Endothelial cell of umbilical vein (primary cell): ENCODE measurements around the gene SLC15A3. TPM values are rescaled to one million over a fixed set of nuclear protein-coding genes. Genes with fewer than 3 reads are reported as not detected.

ENCODE experiments used
- BruUV-seq: library from RNA; stranded (reverse); fragments of 400-500 nt; replicated peaks from 2 replicates; lab custom pipeline; 2021; lab: Mats Ljungman, UMichigan
- CTCF ChIA-PET: fragments of 300-600, 350-600 bp; sonication (Branson Sonifier 250); formaldehyde crosslinking; loops from one replicate; lab custom pipeline; 2021; ENCODE audit warnings: antibody characterized with exemption, inconsistent platforms; lab: Charles Lee
- POLR2A ChIA-PET: fragments of 300-600, 350-600 bp; sonication (Branson Sonifier 250); formaldehyde crosslinking; loops from one replicate; lab custom pipeline; 2021; ENCODE audit warnings: antibody characterized with exemption, inconsistent platforms; lab: Charles Lee
- DNase-seq: peaks from one replicate; pipeline ENCODE4 v3.0.0-alpha.2; 2011; ENCODE audit warnings: low read depth, low spot score
- FAIRE-seq: peaks from 2 replicates; lab custom pipeline; 2011; peaks lifted over from hg19 to GRCh38; lab: Jason Lieb, UNC
- H2AFZ ChIP-seq: 2 replicates; pipeline ENCODE4 v1.6.0; 2012; ENCODE audit warnings: low read depth, low read length, control low read depth, inconsistent platforms
- H3K27ac ChIP-seq: 2 replicates; pipeline ENCODE4 v1.5.1; 2011; ENCODE audit warnings: low read depth, mild to moderate bottlenecking, control low read depth, low read length, moderate library complexity; ENCODE audit not compliant: insufficient read depth
- H3K27me3 ChIP-seq, 2 experiments: 2 replicates each; pipeline versions ENCODE4 v1.6.0 to v1.6.1; 2011; ENCODE audit warnings: low read length in 2 of 2, mixed read lengths in 1 of 2; ENCODE audit not compliant: control insufficient read depth in 2 of 2, insufficient read depth in 2 of 2
- H3K36me3 ChIP-seq, 2 experiments: 2 replicates in 1 of 2; 3 replicates in 1 of 2; pipeline ENCODE4 v1.5.1; 2011; ENCODE audit warnings: low read length in 2 of 2, mild to moderate bottlenecking in 1 of 2, moderate library complexity in 1 of 2; ENCODE audit not compliant: control insufficient read depth in 2 of 2, insufficient read depth in 2 of 2; ENCODE audit errors: extremely low read depth in 1 of 2
- H3K4me1 ChIP-seq: 3 replicates; pipeline ENCODE4 v1.5.1; 2011; ENCODE audit warnings: mild to moderate bottlenecking, low read length; ENCODE audit not compliant: control insufficient read depth, insufficient read depth; ENCODE audit errors: extremely low read depth
- H3K4me2 ChIP-seq: 2 replicates; pipeline ENCODE4 v1.6.1; 2011; ENCODE audit warnings: low read length, control low read depth, mixed read lengths; ENCODE audit not compliant: insufficient read depth
- H3K4me3 ChIP-seq, 3 experiments: fragments of 200-600 bp in 1 of 3; sonication (generic), shearing (Covaris generic) in 1 of 3; replicated peaks in 1 of 3; 2 replicates each; pipeline ENCODE4 v1.5.1; 2011 to 2016; ENCODE audit warnings: control low read depth in 3 of 3, low read length in 3 of 3, mild to moderate bottlenecking in 2 of 3, inconsistent platforms in 1 of 3, low read depth in 1 of 3, moderate library complexity in 1 of 3; ENCODE audit not compliant: insufficient read depth in 1 of 3
- H3K79me2 ChIP-seq: 2 replicates; pipeline ENCODE4 v1.6.0; 2012; ENCODE audit warnings: low read length, inconsistent platforms; ENCODE audit not compliant: control insufficient read depth, insufficient read depth
- H3K9ac ChIP-seq: replicated peaks from 2 replicates; pipeline ENCODE3; 2011; ENCODE audit warnings: low read length, control low read depth; ENCODE audit not compliant: insufficient read depth; ENCODE audit errors: extremely low read depth
- H3K9me1 ChIP-seq: replicated peaks from 3 replicates; pipeline ENCODE4 v1.6.0; 2011; ENCODE audit warnings: mild to moderate bottlenecking, low read length; ENCODE audit not compliant: control insufficient read depth, insufficient read depth; ENCODE audit errors: extremely low read depth
- H3K9me3 ChIP-seq: replicated peaks from 2 replicates; pipeline ENCODE4 v1.5.1; 2012; ENCODE audit warnings: low read length, inconsistent platforms; ENCODE audit not compliant: control insufficient read depth, insufficient read depth
- H4K20me1 ChIP-seq: replicated peaks from 2 replicates; pipeline ENCODE3; 2011; ENCODE audit warnings: mild to moderate bottlenecking, low read length; ENCODE audit not compliant: control insufficient read depth, insufficient read depth; ENCODE audit errors: extremely low read depth
- EZH2 ChIP-seq: IDR thresholded peaks from 2 replicates; pipeline ENCODE4 v1.6.1; 2012; ENCODE audit warnings: borderline replicate concordance, low read depth, mild to moderate bottlenecking, moderate library complexity, low read length, inconsistent platforms; ENCODE audit not compliant: severe bottlenecking
- FOS ChIP-seq: IDR thresholded peaks from 2 replicates; pipeline ENCODE4 v1.6.1; 2011; ENCODE audit warnings: mild to moderate bottlenecking, low read length, moderate library complexity, borderline replicate concordance; ENCODE audit not compliant: insufficient read depth
- GATA2 ChIP-seq: IDR thresholded peaks from 2 replicates; pipeline ENCODE4 v1.7.0; 2011; ENCODE audit warnings: low read depth, mild to moderate bottlenecking, moderate library complexity, mixed read lengths, low read length; ENCODE audit not compliant: insufficient read length, insufficient read depth
- JUN ChIP-seq: IDR thresholded peaks from 2 replicates; pipeline ENCODE4 v1.6.1; 2011; ENCODE audit warnings: borderline replicate concordance, low read depth; ENCODE audit not compliant: insufficient read length, insufficient read depth
- MYC ChIP-seq: IDR thresholded peaks from one replicate; pipeline ENCODE4 v1.6.1; 2011; ENCODE audit warnings: mild to moderate bottlenecking, low read depth, low read length
- POLR2A ChIP-seq: IDR thresholded peaks from 2 replicates; pipeline ENCODE4 v1.6.1; 2012; ENCODE audit warnings: low read depth, mild to moderate bottlenecking, control low read depth, low read length
- POLR2AphosphoS5 ChIP-seq: IDR thresholded peaks from 2 replicates; pipeline ENCODE4 v1.6.1; 2012; ENCODE audit warnings: low read depth, mild to moderate bottlenecking, control low read depth, low read length, moderate library complexity; ENCODE audit not compliant: insufficient read depth
- dilution Hi-C: fragments of 300-500 bp; cut with MboI; formaldehyde crosslinking; loops from one replicate; pipeline ENCODE4 v1.15.0; 2019; ENCODE audit warnings: low sequenced_read_pairs; ENCODE audit not compliant: extremely low pct_ligation_motif_present
- intact Hi-C: fragments of 100-400 bp; cut with micrococcal nuclease; formaldehyde crosslinking; loops from one replicate; pipeline ENCODE4 v1.10.0; 2022
- polyA plus RNA-seq, 4 experiments: library from polyadenylated mRNA; depleted of rRNA in 3 of 4; stranded (reverse) in 3 of 4; unstranded in 1 of 4; fragments of >200 nt; gene quantifications; 2 replicates each; pipeline versions ENCODE4 v1.2.1 to v1.2.3, GENCODE V29; 2011 to 2012; ENCODE audit warnings: missing spikeins in 1 of 4
- total RNA-seq: library from RNA; stranded (reverse); gene quantifications from 2 replicates; pipeline ENCODE4 v1.2.3, GENCODE V29; 2021
- TF ChIP-seq, protein P1 (sequence below): IDR thresholded peaks from 2 replicates; pipeline ENCODE4 v1.6.1; 2011; ENCODE audit not compliant: insufficient read depth, insufficient read length
- TF ChIP-seq, protein P2 (sequence below), 2 donors: IDR thresholded peaks; 1 replicate in 1 of 2; 2 replicates in 1 of 2; pipeline ENCODE4 v1.5.1; 2011; ENCODE audit warnings: low read length in 2 of 2, mild to moderate bottlenecking in 2 of 2, moderate library complexity in 2 of 2, control low read depth in 1 of 2, inconsistent platforms in 1 of 2, low read depth in 1 of 2; ENCODE audit not compliant: insufficient read depth in 1 of 2; ENCODE audit errors: extremely low read depth in 1 of 2

SLC15A3 gene
- total and polyA plus RNA-seq, 2 donors (not counting 3 experiments of a cell fraction or from before 2014, with no cell fraction given) = 3.3 to 4.4 TPM

DNA sequence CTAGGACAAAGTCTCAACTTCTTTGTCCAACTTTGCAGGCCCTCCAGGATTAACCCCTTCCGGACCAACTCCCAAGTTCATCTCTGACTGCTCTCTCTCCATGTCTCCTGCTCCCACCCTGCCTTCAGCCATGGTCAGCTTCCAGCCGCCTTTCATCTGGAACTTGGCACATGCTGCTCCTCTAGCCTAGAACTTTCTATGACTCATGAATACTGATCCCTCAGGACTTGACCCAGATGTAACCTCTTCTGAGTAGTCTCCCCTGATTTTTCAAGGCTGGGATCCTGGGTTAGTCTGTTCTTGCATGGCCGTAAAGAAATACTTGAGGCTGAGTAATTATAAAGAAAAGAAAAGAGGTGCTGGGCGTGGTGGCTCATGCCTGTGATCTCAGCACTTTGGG, 5.2 kb upstream of the SLC15A3 start:
- Histone ChIP-seq H3K9ac (no peak overlapping the region), H2AFZ (no peak overlapping the region), H3K4me1 (no peaks in the 10 kb centered on the region), H3K9me1 (no peaks in the 10 kb centered on the region), H3K27ac (no peak overlapping the region), H3K9me3 (no peaks in the 10 kb centered on the region), H4K20me1 (no peaks in the 10 kb centered on the region), H3K36me3 (no peaks in the 10 kb centered on the region), H3K27me3 (peaks cover 7 to 17% of the 10 kb centered on the region in 2 experiments), H3K4me3 (no peak overlapping the region), H3K79me2 (no peaks in the 10 kb centered on the region), H3K4me2 (no peak overlapping the region)
- DNase-seq (no peak), FAIRE-seq (no peak)
- intact Hi-C loops (no loop called here), dilution Hi-C loops (no loop called here)
- ChIA-PET POLR2A (no interaction called here), CTCF (no interaction called here)
- no TSS peak for BruUV-seq
- no peak for TF ChIP-seq POLR2A
- TF ChIP-seq, protein P1, sequence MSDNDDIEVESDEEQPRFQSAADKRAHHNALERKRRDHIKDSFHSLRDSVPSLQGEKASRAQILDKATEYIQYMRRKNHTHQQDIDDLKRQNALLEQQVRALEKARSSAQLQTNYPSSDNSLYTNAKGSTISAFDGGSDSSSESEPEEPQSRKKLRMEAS = no peak
- no peak for TF ChIP-seq POLR2AphosphoS5
- no peak for TF ChIP-seq EZH2
- no peak for TF ChIP-seq MYC
- TF ChIP-seq FOS = no peak
- no peak for TF ChIP-seq JUN
- TF ChIP-seq, protein P2, sequence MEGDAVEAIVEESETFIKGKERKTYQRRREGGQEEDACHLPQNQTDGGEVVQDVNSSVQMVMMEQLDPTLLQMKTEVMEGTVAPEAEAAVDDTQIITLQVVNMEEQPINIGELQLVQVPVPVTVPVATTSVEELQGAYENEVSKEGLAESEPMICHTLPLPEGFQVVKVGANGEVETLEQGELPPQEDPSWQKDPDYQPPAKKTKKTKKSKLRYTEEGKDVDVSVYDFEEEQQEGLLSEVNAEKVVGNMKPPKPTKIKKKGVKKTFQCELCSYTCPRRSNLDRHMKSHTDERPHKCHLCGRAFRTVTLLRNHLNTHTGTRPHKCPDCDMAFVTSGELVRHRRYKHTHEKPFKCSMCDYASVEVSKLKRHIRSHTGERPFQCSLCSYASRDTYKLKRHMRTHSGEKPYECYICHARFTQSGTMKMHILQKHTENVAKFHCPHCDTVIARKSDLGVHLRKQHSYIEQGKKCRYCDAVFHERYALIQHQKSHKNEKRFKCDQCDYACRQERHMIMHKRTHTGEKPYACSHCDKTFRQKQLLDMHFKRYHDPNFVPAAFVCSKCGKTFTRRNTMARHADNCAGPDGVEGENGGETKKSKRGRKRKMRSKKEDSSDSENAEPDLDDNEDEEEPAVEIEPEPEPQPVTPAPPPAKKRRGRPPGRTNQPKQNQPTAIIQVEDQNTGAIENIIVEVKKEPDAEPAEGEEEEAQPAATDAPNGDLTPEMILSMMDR (IDR thresholded peaks at IDR 0.05; ENCODE audit: extremely low read depth in 1 of 2, insufficient read depth in 1 of 2, low read depth in 1 of 2, low read length in 2 of 2) = no peak
- TF ChIP-seq GATA2 = no peak
